Gastrocnemius medialis (tissue), 4 donors: ENCODE data around the gene MRTFA. TPM values are rescaled to one million over a fixed set of nuclear protein-coding genes. Genes with fewer than 3 reads are reported as not detected.
A peak's percentile ranks its signal among the peaks of the same experiment; 100 is the strongest.

ENCODE experiments used
- ATAC-seq, 2 donors: fragments of 150-250 bp; one replicate each; pipeline ENCODE4 v1.9.1; 2016
- DNase-seq, 2 donors: peaks; one replicate each; pipeline ENCODE4 v3.0.0-alpha.2; 2019
- H3K27ac ChIP-seq, 4 donors: fragments of 200-600 bp; sonication (generic); 1 replicate in 1 of 4; 2 replicates in 3 of 4; pipeline ENCODE4 v1.5.1; 2016 to 2018; ENCODE audit warnings: mild to moderate bottlenecking in 2 of 4, moderate library complexity in 1 of 4
- H3K27me3 ChIP-seq, 3 donors: fragments of 200-600 bp; sonication (generic) in 2 of 3; 1 replicate in 1 of 3; 2 replicates in 2 of 3; pipeline versions ENCODE4 v1.5.1 to v1.6.0; 2016 to 2019; ENCODE audit warnings: mild to moderate bottlenecking in 1 of 3, moderate library complexity in 1 of 3
- H3K36me3 ChIP-seq, 2 donors: fragments of 200-600 bp; sonication (generic) in 1 of 2; one replicate each; pipeline ENCODE4 v1.5.1; 2017 to 2018
- H3K4me1 ChIP-seq, 2 donors: fragments of 200-600 bp; sonication (generic) in 1 of 2; one replicate each; pipeline ENCODE4 v1.5.1; 2016 to 2017; ENCODE audit warnings: mild to moderate bottlenecking in 2 of 2
- H3K4me3 ChIP-seq, 4 donors: fragments of 200-600 bp; sonication (generic) in 3 of 4; 1 replicate in 1 of 4; 2 replicates in 3 of 4; pipeline ENCODE4 v1.5.1; 2016 to 2019; ENCODE audit warnings: mild to moderate bottlenecking in 2 of 4
- H3K9me3 ChIP-seq, 3 donors: fragments of 200-600 bp; sonication (generic) in 2 of 3; 1 replicate in 1 of 3; 2 replicates in 2 of 3; pipeline ENCODE4 v1.5.1; 2016 to 2019
- CTCF ChIP-seq, 5 experiments: fragments of 450-650 bp in 3 of 5; fragments of 200-600 bp in 2 of 5; sonication (generic) in 2 of 5; IDR thresholded peaks in 4 of 5; conservative IDR thresholded peaks in 1 of 5; 1 replicate in 4 of 5; 2 replicates in 1 of 5; pipeline ENCODE4 v1.5.1; 2016 to 2019; ENCODE audit warnings: antibody characterized with exemption in 5 of 5, mild to moderate bottlenecking in 3 of 5, moderate library complexity in 3 of 5
- POLR2A ChIP-seq, 2 donors: fragments of 450-650 bp; IDR thresholded peaks; one replicate each; pipeline ENCODE4 v1.6.1; 2017; ENCODE audit warnings: antibody characterized with exemption in 2 of 2, mild to moderate bottlenecking in 2 of 2, moderate library complexity in 2 of 2
- in situ Hi-C, 4 donors: fragments of 200-750 bp; cut with MboI; loops; one replicate each; pipeline versions ENCODE4 v1.15.0 to v1.8.0; 2017; ENCODE audit warnings: low sequenced_read_pairs in 4 of 4
- intact Hi-C: fragments of 100-400 bp; cut with DNase I; formaldehyde crosslinking; loops from one replicate; pipeline ENCODE4 v1.15.1; 2023; ENCODE audit warnings: low total_unique reads
- total RNA-seq, 4 donors: library from RNA; depleted of rRNA; stranded (reverse); fragments of >200 nt; gene quantifications; one replicate each; pipeline versions ENCODE4 v1.1.0 to v1.2.3, GENCODE V29; 2016

The MRTFA gene
- total RNA-seq, 4 donors from 2014 or later = 13.7 to 31.3 (median 22.2) TPM

- no peak for ATAC-seq
- Histone ChIP-seq H3K9me3 (no peaks in the 10 kb centered on the region), H3K27me3 (no peaks in the 10 kb centered on the region), H3K27ac (peak overlapping the region in 3 of 4 donors; percentile 10 to 91 (median 90)), H3K4me3 (peak overlapping the region in 2 of 4 donors; percentile 71 to 72), H3K4me1 (peaks cover 31 to 39% of the 10 kb centered on the region in 2 donors), H3K36me3 (no peaks in the 10 kb centered on the region)
- TF ChIP-seq POLR2A (IDR thresholded peaks at IDR 0.05) (no peak), CTCF (IDR thresholded peaks at IDR 0.05 in 4 of 5, conservative IDR thresholded peaks at IDR 0.05 in 1 of 5) (no peak)
- no peak for DNase-seq
- in situ Hi-C loops (no loop called here), intact Hi-C loops (loop anchor here (10.0 kb wide), 2 partner anchors 290 to 1110 kb away; partner anchors contain the start of genes ADSL and ATF4)
These were observed 2.2 kb downstream of the MRTFA start for GRCh38 chr22:40634119-40634903.

GRCh38 chr22:40633036-40633435, 3.5 kb downstream of the MRTFA start:
- Histone ChIP-seq H3K4me3 (no peak overlapping the region), H3K9me3 (no peaks in the 10 kb centered on the region), H3K36me3 (no peaks in the 10 kb centered on the region), H3K27ac (no peak overlapping the region), H3K27me3 (no peaks in the 10 kb centered on the region), H3K4me1 (peaks cover 35 to 50% of the 10 kb centered on the region in 2 donors)
- DNase-seq (no peak), ATAC-seq (no peak)
- in situ Hi-C loops (no loop called here), intact Hi-C loops (loop anchor here (10.0 kb wide), 2 partner anchors 288 to 1108 kb away; partner anchors contain the start of genes ADSL and ATF4)
- TF ChIP-seq CTCF (IDR thresholded peaks at IDR 0.05 in 4 of 5, conservative IDR thresholded peaks at IDR 0.05 in 1 of 5) (no peak), POLR2A (IDR thresholded peaks at IDR 0.05) (no peak)

GRCh38 chr22:40631925-40632324, 4.6 kb downstream of the MRTFA start:
- intact Hi-C loops (loop anchor here (10.0 kb wide), 2 partner anchors 287 to 1107 kb away; partner anchors contain the start of genes ADSL and ATF4), in situ Hi-C loops (no loop called here)
- Histone ChIP-seq H3K36me3 (no peaks in the 10 kb centered on the region), H3K4me1 (peaks cover 35 to 51% of the 10 kb centered on the region in 2 donors), H3K4me3 (no peak overlapping the region), H3K27me3 (no peaks in the 10 kb centered on the region), H3K27ac (no peak overlapping the region), H3K9me3 (no peaks in the 10 kb centered on the region)
- no peak for DNase-seq
- ATAC-seq = no peak
- TF ChIP-seq POLR2A (IDR thresholded peaks at IDR 0.05) (no peak), CTCF (IDR thresholded peaks at IDR 0.05 in 4 of 5, conservative IDR thresholded peaks at IDR 0.05 in 1 of 5) (no peak)

GRCh38 chr22:40628354-40629042, 8.0 kb downstream of the MRTFA start:
- intact Hi-C loops (no loop called here), in situ Hi-C loops (no loop called here)
- ATAC-seq (peak in 1 of 2 donors; percentile 21), DNase-seq (no peak)
- peaks cover 32 to 42% of the 10 kb centered on the region in 2 donors for H3K4me1 ChIP-seq
- no peak for TF ChIP-seq CTCF (IDR thresholded peaks at IDR 0.05 in 4 of 5, conservative IDR thresholded peaks at IDR 0.05 in 1 of 5)
- TF ChIP-seq POLR2A (IDR thresholded peaks at IDR 0.05) = no peak
- H3K27me3 ChIP-seq = no peaks in the 10 kb centered on the region
- no peaks in the 10 kb centered on the region for H3K9me3 ChIP-seq
- no peaks in the 10 kb centered on the region for H3K36me3 ChIP-seq
- no peak overlapping the region for H3K4me3 ChIP-seq
- H3K27ac ChIP-seq = peak overlapping the region in 2 of 4 donors; percentile 12 to 37
